ENCODE measurements around the gene PLCH1.

DNA sequence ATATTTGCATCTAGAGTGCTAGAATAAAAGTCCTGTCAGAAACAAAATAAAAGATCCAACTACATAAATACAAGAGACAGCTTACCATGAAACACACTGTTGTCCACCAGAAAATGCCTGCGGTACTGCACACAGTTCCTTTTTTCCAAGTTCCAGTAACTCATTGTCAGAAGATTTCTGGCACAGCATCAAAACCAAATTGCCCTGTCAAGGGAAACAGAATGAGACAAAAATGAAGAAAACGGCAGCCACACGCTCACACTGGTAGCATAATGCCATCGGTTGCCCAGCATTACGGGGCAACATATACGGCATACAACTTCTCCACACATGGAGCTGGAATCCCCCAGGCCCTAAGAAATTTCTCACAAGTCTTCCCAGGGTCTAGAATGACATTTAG, 40.8 kb downstream of the PLCH1 start:
- TF ChIP-seq CHD2 (IDR thresholded peaks at IDR 0.05; ENCODE audit: low read length) (no peak), KDM5A (IDR thresholded peaks at IDR 0.05; ENCODE audit: low read length) (no peak), SP1 (IDR thresholded peaks at IDR 0.05; ENCODE audit: low read depth, low read length) (no peak), YY1 (IDR thresholded peaks at IDR 0.05; ENCODE audit: low read depth, low read length) (no peak), RBBP5 (IDR thresholded peaks at IDR 0.05; ENCODE audit: borderline replicate concordance, low read depth, low read length) (no peak), POLR2A (IDR thresholded peaks at IDR 0.05; ENCODE audit: control extremely low read depth in 1 of 2, low read depth in 2 of 2, low read length in 2 of 2) (no peak)
- TF ChIP-seq, protein P1, sequence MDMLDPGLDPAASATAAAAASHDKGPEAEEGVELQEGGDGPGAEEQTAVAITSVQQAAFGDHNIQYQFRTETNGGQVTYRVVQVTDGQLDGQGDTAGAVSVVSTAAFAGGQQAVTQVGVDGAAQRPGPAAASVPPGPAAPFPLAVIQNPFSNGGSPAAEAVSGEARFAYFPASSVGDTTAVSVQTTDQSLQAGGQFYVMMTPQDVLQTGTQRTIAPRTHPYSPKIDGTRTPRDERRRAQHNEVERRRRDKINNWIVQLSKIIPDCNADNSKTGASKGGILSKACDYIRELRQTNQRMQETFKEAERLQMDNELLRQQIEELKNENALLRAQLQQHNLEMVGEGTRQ (IDR thresholded peaks at IDR 0.05; ENCODE audit: low read length), result no peak
- TF ChIP-seq, protein P2, sequence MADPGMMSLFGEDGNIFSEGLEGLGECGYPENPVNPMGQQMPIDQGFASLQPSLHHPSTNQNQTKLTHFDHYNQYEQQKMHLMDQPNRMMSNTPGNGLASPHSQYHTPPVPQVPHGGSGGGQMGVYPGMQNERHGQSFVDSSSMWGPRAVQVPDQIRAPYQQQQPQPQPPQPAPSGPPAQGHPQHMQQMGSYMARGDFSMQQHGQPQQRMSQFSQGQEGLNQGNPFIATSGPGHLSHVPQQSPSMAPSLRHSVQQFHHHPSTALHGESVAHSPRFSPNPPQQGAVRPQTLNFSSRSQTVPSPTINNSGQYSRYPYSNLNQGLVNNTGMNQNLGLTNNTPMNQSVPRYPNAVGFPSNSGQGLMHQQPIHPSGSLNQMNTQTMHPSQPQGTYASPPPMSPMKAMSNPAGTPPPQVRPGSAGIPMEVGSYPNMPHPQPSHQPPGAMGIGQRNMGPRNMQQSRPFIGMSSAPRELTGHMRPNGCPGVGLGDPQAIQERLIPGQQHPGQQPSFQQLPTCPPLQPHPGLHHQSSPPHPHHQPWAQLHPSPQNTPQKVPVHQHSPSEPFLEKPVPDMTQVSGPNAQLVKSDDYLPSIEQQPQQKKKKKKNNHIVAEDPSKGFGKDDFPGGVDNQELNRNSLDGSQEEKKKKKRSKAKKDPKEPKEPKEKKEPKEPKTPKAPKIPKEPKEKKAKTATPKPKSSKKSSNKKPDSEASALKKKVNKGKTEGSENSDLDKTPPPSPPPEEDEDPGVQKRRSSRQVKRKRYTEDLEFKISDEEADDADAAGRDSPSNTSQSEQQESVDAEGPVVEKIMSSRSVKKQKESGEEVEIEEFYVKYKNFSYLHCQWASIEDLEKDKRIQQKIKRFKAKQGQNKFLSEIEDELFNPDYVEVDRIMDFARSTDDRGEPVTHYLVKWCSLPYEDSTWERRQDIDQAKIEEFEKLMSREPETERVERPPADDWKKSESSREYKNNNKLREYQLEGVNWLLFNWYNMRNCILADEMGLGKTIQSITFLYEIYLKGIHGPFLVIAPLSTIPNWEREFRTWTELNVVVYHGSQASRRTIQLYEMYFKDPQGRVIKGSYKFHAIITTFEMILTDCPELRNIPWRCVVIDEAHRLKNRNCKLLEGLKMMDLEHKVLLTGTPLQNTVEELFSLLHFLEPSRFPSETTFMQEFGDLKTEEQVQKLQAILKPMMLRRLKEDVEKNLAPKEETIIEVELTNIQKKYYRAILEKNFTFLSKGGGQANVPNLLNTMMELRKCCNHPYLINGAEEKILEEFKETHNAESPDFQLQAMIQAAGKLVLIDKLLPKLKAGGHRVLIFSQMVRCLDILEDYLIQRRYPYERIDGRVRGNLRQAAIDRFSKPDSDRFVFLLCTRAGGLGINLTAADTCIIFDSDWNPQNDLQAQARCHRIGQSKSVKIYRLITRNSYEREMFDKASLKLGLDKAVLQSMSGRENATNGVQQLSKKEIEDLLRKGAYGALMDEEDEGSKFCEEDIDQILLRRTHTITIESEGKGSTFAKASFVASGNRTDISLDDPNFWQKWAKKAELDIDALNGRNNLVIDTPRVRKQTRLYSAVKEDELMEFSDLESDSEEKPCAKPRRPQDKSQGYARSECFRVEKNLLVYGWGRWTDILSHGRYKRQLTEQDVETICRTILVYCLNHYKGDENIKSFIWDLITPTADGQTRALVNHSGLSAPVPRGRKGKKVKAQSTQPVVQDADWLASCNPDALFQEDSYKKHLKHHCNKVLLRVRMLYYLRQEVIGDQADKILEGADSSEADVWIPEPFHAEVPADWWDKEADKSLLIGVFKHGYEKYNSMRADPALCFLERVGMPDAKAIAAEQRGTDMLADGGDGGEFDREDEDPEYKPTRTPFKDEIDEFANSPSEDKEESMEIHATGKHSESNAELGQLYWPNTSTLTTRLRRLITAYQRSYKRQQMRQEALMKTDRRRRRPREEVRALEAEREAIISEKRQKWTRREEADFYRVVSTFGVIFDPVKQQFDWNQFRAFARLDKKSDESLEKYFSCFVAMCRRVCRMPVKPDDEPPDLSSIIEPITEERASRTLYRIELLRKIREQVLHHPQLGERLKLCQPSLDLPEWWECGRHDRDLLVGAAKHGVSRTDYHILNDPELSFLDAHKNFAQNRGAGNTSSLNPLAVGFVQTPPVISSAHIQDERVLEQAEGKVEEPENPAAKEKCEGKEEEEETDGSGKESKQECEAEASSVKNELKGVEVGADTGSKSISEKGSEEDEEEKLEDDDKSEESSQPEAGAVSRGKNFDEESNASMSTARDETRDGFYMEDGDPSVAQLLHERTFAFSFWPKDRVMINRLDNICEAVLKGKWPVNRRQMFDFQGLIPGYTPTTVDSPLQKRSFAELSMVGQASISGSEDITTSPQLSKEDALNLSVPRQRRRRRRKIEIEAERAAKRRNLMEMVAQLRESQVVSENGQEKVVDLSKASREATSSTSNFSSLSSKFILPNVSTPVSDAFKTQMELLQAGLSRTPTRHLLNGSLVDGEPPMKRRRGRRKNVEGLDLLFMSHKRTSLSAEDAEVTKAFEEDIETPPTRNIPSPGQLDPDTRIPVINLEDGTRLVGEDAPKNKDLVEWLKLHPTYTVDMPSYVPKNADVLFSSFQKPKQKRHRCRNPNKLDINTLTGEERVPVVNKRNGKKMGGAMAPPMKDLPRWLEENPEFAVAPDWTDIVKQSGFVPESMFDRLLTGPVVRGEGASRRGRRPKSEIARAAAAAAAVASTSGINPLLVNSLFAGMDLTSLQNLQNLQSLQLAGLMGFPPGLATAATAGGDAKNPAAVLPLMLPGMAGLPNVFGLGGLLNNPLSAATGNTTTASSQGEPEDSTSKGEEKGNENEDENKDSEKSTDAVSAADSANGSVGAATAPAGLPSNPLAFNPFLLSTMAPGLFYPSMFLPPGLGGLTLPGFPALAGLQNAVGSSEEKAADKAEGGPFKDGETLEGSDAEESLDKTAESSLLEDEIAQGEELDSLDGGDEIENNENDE (IDR thresholded peaks at IDR 0.05; ENCODE audit: insufficient replicate concordance, low read length), result no peak
- TF ChIP-seq, protein P3, sequence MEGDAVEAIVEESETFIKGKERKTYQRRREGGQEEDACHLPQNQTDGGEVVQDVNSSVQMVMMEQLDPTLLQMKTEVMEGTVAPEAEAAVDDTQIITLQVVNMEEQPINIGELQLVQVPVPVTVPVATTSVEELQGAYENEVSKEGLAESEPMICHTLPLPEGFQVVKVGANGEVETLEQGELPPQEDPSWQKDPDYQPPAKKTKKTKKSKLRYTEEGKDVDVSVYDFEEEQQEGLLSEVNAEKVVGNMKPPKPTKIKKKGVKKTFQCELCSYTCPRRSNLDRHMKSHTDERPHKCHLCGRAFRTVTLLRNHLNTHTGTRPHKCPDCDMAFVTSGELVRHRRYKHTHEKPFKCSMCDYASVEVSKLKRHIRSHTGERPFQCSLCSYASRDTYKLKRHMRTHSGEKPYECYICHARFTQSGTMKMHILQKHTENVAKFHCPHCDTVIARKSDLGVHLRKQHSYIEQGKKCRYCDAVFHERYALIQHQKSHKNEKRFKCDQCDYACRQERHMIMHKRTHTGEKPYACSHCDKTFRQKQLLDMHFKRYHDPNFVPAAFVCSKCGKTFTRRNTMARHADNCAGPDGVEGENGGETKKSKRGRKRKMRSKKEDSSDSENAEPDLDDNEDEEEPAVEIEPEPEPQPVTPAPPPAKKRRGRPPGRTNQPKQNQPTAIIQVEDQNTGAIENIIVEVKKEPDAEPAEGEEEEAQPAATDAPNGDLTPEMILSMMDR (IDR thresholded peaks at IDR 0.05; ENCODE audit: control extremely low read depth in 1 of 3, insufficient read depth in 1 of 3, low read depth in 1 of 3, low read length in 3 of 3), result no peak
- TF ChIP-seq, protein P4, sequence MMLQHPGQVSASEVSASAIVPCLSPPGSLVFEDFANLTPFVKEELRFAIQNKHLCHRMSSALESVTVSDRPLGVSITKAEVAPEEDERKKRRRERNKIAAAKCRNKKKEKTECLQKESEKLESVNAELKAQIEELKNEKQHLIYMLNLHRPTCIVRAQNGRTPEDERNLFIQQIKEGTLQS (IDR thresholded peaks at IDR 0.05; ENCODE audit: insufficient read depth, low read depth, low read length), result no peak

Data from H1 (cell line).